Pancreas (tissue), 10 donors: Measurements from ENCODE around the gene NOS1. TPM values are rescaled to one million over a fixed set of nuclear protein-coding genes. Genes with fewer than 3 reads are reported as not detected.

Source experiments
- ATAC-seq, 4 donors: fragments of 200-7000 bp; cut with Tn5 transposase; one replicate each; pipeline versions ENCODE4 v1.8.0 to v1.9.1; 2020; ENCODE audit warnings: mild to moderate bottlenecking in 4 of 4, moderate library complexity in 4 of 4
- DNase-seq, 6 donors: peaks; one replicate each; pipeline ENCODE4 v3.0.0-alpha.2; 2020
- FAIRE-seq: peaks from 2 replicates; lab custom pipeline; 2012; peaks lifted over from hg19 to GRCh38; lab: Jason Lieb, UNC
- H3K27ac ChIP-seq, 4 donors: fragments of 200-600 bp; sonication (generic); 1 replicate in 3 of 4; 2 replicates in 1 of 4; pipeline versions ENCODE4 v1.5.0 to v1.8.0; 2020
- H3K27me3 ChIP-seq, 4 donors: fragments of 200-600 bp; one replicate each; pipeline ENCODE4 v1.8.0; 2021
- H3K36me3 ChIP-seq, 3 donors: fragments of 200-600 bp; sonication (generic) in 1 of 3; one replicate each; pipeline versions ENCODE4 v1.5.0 to v1.8.0; 2020 to 2021
- H3K4me1 ChIP-seq, 3 donors: fragments of 200-600 bp; one replicate each; pipeline ENCODE4 v1.8.0; 2021
- H3K4me3 ChIP-seq, 4 donors: fragments of 200-600 bp; sonication (generic) in 2 of 4; one replicate each; pipeline versions ENCODE4 v1.5.0 to v1.8.0; 2020 to 2021
- H3K9me3 ChIP-seq, 4 donors: fragments of 200-600 bp; one replicate each; pipeline ENCODE4 v1.8.0; 2021
- WGBS, 2 donors: extraction: QIAGEN DNeasy Blood & Tissue Kit; methylation state at CpG; one replicate each; pipeline ENCODE4 v1.1.7; 2013; 5-methylcytosine and 5-hydroxymethylcytosine counted together
- intact Hi-C, 3 donors: fragments of 100-400 bp; cut with DNase I; formaldehyde crosslinking; loops; one replicate each; pipeline versions ENCODE4 v1.11.1 to v1.14.2; 2022
- polyA plus RNA-seq, 2 donors: library from polyadenylated mRNA; stranded (reverse); fragments of 200-250 nt; gene quantifications; one replicate each; pipeline ENCODE4 v1.2.3, GENCODE V29; 2013
- total RNA-seq, 6 donors: library from RNA; stranded (reverse); fragmentation: NEBNext Ultra II Directional in 4 of 6; extraction: Animal tissue kit (Norgen Biotek cat#: 25700) in 4 of 6; gene quantifications; one replicate each; pipeline versions ENCODE4 v1.2.1 to v1.2.4, GENCODE V29; 2021 to 2023
- TF ChIP-seq, protein P1 (sequence below), 4 donors: fragments of 200-600 bp; sonication (generic) in 3 of 4; IDR thresholded peaks; one replicate each; pipeline versions ENCODE4 v1.5.0 to v1.8.0; 2021; ENCODE audit warnings: antibody characterized with exemption in 4 of 4
- donor health status: healthy with polysubstance abuse.
- donor health status: DM: no; HTN: no; CAD: no; lungs with moderate emphysema.
- donor health status: DM: no; HTN: no; CAD: no.
- donor health status: control.
- donor health status: control.
- donor health status: Bipolar disorder and iron deficiency.
- donor health status: DM: yes; HTN: yes; CAD: no.
- donor health status: DM: no; HTN: no; CAD: no.
- donor health status: DM: no; HTN: no; CAD: no.
- donor health status: DM: yes; HTN: yes; CAD: no.

Gene NOS1
- total and polyA plus RNA-seq, 8 donors: 0.14 to 2.0 (median 0.91) TPM

DNA sequence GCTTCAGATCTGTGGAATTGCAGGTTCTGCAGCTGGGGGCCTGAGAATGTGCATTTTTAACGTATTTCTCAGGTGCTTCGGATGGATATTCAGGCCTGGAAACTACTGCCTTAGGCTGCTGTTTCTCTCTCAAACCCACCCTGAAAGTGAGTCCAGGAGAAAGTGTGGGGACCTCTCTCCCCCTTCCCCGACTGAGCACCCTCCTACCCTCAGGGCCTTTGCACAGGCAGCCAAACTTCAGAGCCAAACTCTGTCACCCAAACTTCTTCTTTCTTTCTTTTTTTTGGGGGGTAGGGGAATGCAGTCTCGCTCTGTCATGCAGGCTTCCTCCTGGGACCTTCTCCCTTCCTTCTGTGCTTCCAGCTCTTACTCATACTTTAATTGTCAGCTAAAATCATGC is 88.7 kb downstream of the NOS1 start:
- H3K27me3 ChIP-seq: no peaks in the 10 kb centered on the region
- FAIRE-seq: no peak
- no peak overlapping the region for H3K27ac ChIP-seq
- no peak for DNase-seq
- H3K4me3 ChIP-seq: no peak overlapping the region
- TF ChIP-seq, protein P1, sequence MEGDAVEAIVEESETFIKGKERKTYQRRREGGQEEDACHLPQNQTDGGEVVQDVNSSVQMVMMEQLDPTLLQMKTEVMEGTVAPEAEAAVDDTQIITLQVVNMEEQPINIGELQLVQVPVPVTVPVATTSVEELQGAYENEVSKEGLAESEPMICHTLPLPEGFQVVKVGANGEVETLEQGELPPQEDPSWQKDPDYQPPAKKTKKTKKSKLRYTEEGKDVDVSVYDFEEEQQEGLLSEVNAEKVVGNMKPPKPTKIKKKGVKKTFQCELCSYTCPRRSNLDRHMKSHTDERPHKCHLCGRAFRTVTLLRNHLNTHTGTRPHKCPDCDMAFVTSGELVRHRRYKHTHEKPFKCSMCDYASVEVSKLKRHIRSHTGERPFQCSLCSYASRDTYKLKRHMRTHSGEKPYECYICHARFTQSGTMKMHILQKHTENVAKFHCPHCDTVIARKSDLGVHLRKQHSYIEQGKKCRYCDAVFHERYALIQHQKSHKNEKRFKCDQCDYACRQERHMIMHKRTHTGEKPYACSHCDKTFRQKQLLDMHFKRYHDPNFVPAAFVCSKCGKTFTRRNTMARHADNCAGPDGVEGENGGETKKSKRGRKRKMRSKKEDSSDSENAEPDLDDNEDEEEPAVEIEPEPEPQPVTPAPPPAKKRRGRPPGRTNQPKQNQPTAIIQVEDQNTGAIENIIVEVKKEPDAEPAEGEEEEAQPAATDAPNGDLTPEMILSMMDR (IDR thresholded peaks at IDR 0.05): no peak
- no peaks in the 10 kb centered on the region for H3K9me3 ChIP-seq
- intact Hi-C loops: no loop called here
- 87 to 92% methylated on average over 4 of the region's 4 CpGs for WGBS, 2 donors
- H3K36me3 ChIP-seq: no peaks in the 10 kb centered on the region
- no peak for ATAC-seq
- H3K4me1 ChIP-seq: no peaks in the 10 kb centered on the region

DNA sequence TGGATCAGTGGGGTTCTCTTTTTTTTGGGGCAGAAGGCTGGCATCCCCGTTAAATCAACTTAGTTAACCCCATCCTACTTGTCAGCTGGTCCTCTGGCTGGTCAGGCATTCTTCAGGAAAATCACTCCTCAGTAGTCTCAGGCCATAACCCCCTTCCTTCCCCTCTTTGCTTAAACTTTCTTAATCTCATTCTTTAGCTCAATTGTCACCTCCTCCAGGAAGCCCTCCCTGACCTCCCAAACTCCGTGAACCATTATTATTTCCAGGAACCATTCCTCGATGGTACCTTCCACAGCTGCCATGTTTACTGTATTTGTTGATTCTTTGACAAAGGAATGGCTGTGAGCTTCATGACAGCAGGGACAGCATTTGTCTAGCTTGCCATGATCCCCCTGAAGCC is 98.7 kb downstream of the NOS1 start:
- H3K27me3 ChIP-seq: no peaks in the 10 kb centered on the region
- TF ChIP-seq, protein P1 (IDR thresholded peaks at IDR 0.05): no peak
- DNase-seq (no peak), FAIRE-seq (no peak), ATAC-seq (no peak)
- H3K4me3 ChIP-seq: no peak overlapping the region
- no peak overlapping the region for H3K27ac ChIP-seq
- H3K9me3 ChIP-seq: no peaks in the 10 kb centered on the region
- no peaks in the 10 kb centered on the region for H3K4me1 ChIP-seq
- H3K36me3 ChIP-seq: no peaks in the 10 kb centered on the region
- intact Hi-C loops: no loop called here
- WGBS, 2 donors: 80 to 84% methylated on average over 3 of the region's 3 CpGs

GRCh38 chr12:117261247-117261646 is 100.2 kb downstream of the NOS1 start:
- WGBS, 2 donors: 75 to 83% methylated on average over 2 of the region's 2 CpGs
- H3K27me3 ChIP-seq: no peaks in the 10 kb centered on the region
- intact Hi-C loops: no loop called here
- H3K9me3 ChIP-seq: no peaks in the 10 kb centered on the region
- H3K27ac ChIP-seq: no peak overlapping the region
- TF ChIP-seq, protein P1 (IDR thresholded peaks at IDR 0.05): no peak
- ATAC-seq: no peak
- no peak for DNase-seq
- no peaks in the 10 kb centered on the region for H3K36me3 ChIP-seq
- no peaks in the 10 kb centered on the region for H3K4me1 ChIP-seq
- FAIRE-seq: no peak
- H3K4me3 ChIP-seq: no peak overlapping the region

GRCh38 chr12:117255386-117255785 is 106.0 kb downstream of the NOS1 start:
- H3K27me3 ChIP-seq: no peaks in the 10 kb centered on the region
- H3K4me1 ChIP-seq: no peaks in the 10 kb centered on the region
- no peak overlapping the region for H3K4me3 ChIP-seq
- 90 to 92% methylated on average over 4 of the region's 4 CpGs for WGBS, 2 donors
- no peak for ATAC-seq
- FAIRE-seq: no peak
- intact Hi-C loops: no loop called here
- no peak for DNase-seq
- no peaks in the 10 kb centered on the region for H3K9me3 ChIP-seq
- TF ChIP-seq, protein P1 (IDR thresholded peaks at IDR 0.05): no peak
- H3K36me3 ChIP-seq: no peaks in the 10 kb centered on the region
- no peak overlapping the region for H3K27ac ChIP-seq

DNA sequence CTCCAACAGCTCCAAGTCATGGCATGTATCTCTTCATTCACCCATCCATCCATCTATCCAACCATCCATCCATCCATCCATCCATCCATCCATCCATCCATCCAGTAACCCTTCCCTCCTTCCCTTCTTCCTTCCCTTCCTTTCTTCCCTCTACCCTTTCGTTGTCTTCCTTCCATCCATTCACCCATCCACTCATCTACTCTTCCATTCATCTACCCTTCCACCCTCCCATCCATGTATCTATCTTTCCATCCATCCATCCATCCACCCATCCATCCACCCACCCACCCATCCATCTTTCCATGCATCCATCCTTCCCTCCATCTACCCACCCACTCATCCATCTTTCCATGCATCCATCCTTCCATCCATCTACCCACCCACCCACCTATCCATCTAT is 117.9 kb downstream of the NOS1 start:
- no peak overlapping the region for H3K27ac ChIP-seq
- intact Hi-C loops: no loop called here
- TF ChIP-seq, protein P1 (IDR thresholded peaks at IDR 0.05): no peak
- no peaks in the 10 kb centered on the region for H3K27me3 ChIP-seq
- no peaks in the 10 kb centered on the region for H3K9me3 ChIP-seq
- FAIRE-seq (no peak), DNase-seq (no peak), ATAC-seq (no peak)
- no peak overlapping the region for H3K4me3 ChIP-seq
- no peaks in the 10 kb centered on the region for H3K4me1 ChIP-seq
- 90 to 91% methylated on average over 1 of the region's 1 CpG for WGBS, 2 donors
- no peaks in the 10 kb centered on the region for H3K36me3 ChIP-seq
